Umbilical cord (tissue), 2 donors: ENCODE results near the gene CGB2. TPM values are rescaled to one million over a fixed set of nuclear protein-coding genes. Genes with fewer than 3 reads are reported as not detected.
"Not testable (repeated sequence)": the region's sequence is repeated elsewhere in the genome, so short reads cannot be mapped to it uniquely, and the experiment has no call there.

Experiments used
- DNase-seq: peaks from one replicate; pipeline ENCODE4 v3.0.0-alpha.2; 2015; ENCODE audit warnings: low spot score
- total RNA-seq: library from RNA; depleted of rRNA; stranded (reverse); fragments of >200 nt; gene quantifications from one replicate; pipeline ENCODE4 v1.2.3, GENCODE V29; 2014; ENCODE audit warnings: low replicate concordance; ENCODE audit not compliant: insufficient read depth

The CGB2 gene
- total RNA-seq, 1 donor from 2014 or later = 5.5 TPM

- not testable (repeated sequence) for DNase-seq
Observed at GRCh38 chr19:49036815-49037214, 5.1 kb downstream of the CGB2 start, which contains the start of gene CGB1. Gene CGB1, minus strand, starts transcription at chr19:49036895. Its CDS starts 184 bp downstream, at chr19:49036711.

- not testable (repeated sequence) for DNase-seq
Observed at GRCh38 chr19:49038111-49038510, 6.4 kb downstream of the CGB2 start.

GRCh38 chr19:49038557-49039276 lies 7.0 kb downstream of the CGB2 start:
- DNase-seq = not testable (repeated sequence)

- DNase-seq = not testable (repeated sequence)
Observed at GRCh38 chr19:49039736-49040135, 8.0 kb downstream of the CGB2 start.

- no peak for DNase-seq
Observed at GRCh38 chr19:49042177-49042576, 10.5 kb downstream of the CGB2 start.

DNA sequence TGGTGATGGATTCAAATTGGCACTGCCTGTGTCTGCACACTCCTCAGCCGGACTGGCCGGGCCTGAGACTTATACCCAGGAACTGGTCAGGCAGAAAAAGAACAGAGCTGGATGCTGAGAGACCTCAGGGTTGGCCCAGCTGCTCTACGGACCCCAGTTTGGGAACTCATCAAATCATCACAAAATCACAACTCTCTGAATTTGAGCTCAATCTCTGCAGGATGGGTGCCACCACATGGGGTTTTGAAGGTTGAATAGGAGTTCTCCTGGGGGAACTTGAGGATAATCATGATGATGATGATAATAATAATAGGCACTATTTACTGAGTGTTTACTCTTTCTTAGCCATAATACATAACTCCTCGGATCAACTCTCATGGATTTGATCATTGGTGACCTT lies 11.0 kb downstream of the CGB2 start:
- DNase-seq = not testable (repeated sequence)

DNA sequence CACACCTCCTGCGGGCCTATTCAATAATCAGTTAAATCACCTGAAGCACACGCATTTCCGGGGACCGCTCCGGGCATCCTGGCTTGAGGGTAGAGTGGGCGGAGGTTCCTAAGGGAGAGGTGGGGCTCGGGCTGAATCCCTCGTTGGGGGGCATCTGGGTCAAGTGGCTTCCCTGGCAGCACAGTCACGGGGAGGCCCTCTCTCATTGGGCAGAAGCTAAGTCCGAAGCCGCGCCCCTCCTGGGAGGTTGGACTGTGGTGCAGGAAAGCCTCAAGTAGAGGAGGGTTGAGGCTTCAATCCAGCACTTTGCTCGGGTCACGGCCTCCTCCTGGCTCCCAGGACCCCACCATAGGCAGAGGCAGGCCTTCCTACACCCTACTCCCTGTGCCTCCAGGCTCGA lies 11.9 kb downstream of the CGB2 start, which contains the start of gene CGB5:
CGB5 (plus strand) TSS at position 301 of the 400 bp plus-strand sequence. CDS start 362 bp downstream, outside the sequence.
- DNase-seq = not testable (repeated sequence)

DNA sequence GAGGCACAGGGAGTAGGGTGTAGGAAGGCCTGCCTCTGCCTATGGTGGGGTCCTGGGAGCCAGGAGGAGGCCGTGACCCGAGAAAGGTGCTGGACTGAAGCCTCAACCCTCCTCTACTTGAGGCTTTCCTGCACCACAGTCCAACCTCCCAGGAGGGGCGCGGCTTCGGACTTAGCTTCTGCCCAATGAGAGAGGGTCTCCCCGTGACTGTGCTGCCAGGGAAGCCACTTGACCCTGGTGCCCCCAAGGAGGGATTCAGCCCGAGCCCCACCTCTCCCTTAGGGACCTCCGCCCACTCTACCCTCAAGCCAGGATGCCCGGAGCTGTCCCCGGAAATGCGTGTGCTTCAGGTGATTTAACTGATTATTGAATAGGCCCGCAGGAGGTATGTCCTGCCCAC lies 17.3 kb downstream of the CGB2 start, which contains the start of gene CGB8:
CGB8 (minus strand) TSS at position 101 of the 400 bp plus-strand sequence. CDS start 372 bp downstream, outside the sequence.
- not testable (repeated sequence) for DNase-seq

GRCh38 chr19:49049834-49050233 lies 18.1 kb downstream of the CGB2 start:
- not testable (repeated sequence) for DNase-seq

DNA sequence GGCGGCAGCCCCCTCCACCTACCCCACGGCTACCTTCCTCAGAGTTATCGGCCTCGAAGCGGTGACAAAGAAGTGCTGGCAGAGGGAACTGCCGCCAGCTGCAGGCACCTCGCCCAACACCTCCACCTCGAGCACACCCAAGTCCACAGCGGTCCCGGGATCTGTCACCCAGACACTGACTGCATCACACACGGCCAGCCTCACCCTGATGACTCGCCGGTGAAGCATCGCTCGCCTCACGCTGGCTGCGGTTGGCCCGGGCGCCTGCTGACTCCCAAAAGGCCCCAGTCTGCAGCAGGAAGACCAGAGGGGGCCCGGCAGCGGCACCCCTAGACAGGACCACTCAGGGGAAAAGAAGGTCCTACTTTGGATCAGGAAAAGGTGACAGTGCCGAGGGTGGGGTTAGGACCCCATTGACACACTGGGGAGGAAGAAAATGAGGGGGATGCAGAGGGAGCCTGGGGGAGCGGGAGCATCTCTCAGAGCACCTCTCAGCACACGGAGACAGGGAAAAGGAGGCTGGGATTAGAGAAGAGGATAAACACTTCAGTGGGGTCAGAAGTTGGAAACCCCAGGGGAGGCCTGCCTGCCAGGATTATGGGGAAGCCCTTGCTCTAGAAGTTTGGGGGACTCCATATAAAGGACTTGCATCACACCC lies 18.8 kb downstream of the CGB2 start:
- not testable (repeated sequence) for DNase-seq

GRCh38 chr19:49056101-49056901 lies 24.6 kb downstream of the CGB2 start:
- peak; percentile 36 for DNase-seq

GRCh38 chr19:49056902-49057596 lies 25.4 kb downstream of the CGB2 start:
- DNase-seq = not testable (repeated sequence)

- DNase-seq = peak; percentile 68
Observed at GRCh38 chr19:49057636-49058234, 26.0 kb downstream of the CGB2 start, which contains the start of gene CGB7. Gene CGB7, minus strand, starts transcription at chr19:49057749. Its CDS starts 2,374 bp downstream, at chr19:49055375.

GRCh38 chr19:49058562-49058961 lies 26.9 kb downstream of the CGB2 start:
- no peak for DNase-seq

DNA sequence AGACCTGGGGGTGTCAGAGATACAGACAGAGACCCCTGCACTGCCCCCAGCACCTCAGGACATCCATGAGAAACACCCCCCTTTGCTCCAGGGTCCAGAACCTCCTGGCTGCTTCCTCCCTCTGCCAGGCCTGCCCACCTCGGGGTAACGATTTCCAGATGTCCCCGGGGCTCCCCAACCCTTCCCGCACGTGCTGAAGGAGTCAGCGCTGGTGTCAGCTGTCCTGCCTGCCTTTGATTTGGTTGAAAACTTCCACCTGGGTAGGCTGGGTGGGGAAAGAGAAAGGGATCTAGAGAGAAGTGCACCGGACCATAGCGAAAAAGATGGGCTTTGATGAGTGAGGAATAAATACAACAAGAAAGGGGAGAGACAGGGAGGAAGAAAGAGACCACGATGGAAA lies 27.4 kb downstream of the CGB2 start:
- DNase-seq = no peak

DNA sequence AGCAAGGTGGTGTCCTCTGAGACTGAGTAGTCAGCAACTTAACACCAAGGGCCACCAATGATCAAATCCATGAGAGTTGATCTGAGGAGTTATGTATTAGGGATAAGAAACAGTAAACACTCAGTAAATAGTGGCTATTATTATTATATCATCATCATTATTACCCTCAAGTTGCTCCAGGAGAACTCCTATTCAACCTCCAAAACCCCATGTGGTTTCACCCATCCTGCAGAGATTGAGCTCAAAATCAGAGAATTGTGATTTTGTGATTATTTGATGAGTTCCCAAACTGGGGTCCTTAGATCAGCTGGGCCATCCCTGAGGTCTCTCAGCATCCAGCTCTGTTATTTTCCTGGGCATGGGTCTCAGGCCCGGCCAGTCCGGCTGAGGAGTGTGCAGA lies 29.3 kb downstream of the CGB2 start:
- no peak for DNase-seq

DNA sequence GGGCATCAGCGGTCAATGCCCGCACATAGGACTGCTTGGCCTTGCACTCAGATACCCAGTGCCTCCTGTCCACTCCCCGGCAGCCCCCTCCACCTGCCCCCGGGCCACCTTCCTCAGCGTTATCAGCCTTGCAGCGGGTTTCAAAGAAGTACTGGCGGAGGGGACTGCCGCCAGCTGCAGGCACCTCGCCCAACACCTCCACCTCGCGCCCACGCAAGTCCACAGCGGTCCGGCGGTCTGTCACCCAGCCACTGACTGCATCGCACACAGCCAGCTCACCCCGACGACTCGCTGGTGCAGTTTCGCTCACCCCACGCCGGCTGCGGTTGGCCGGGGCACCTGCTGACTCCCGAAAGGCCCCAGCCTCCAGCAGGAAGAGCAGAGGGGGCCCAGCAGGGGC lies 29.8 kb downstream of the CGB2 start:
- no peak for DNase-seq

GRCh38 chr19:49064029-49064629 lies 32.4 kb downstream of the CGB2 start:
- peak; percentile 61 for DNase-seq

GRCh38 chr19:49064768-49065611 lies 33.3 kb downstream of the CGB2 start, which contains the start of gene NTF4:
Gene NTF4, minus strand, starts transcription at chr19:49064818. Its CDS starts 2,821 bp downstream, at chr19:49061997.
- peak; percentile 64 for DNase-seq
